Esophagus mucosa (tissue), 1 donor: Measurements from ENCODE around the gene CWC27. TPM values are rescaled to one million over a fixed set of nuclear protein-coding genes. Genes with fewer than 3 reads are reported as not detected.

Source experiments
- ATAC-seq: fragments of 200-7000 bp; cut with Tn5 transposase; one replicate; pipeline ENCODE4 v1.9.1; 2020
- total RNA-seq: library from RNA; stranded (reverse); gene quantifications from one replicate; pipeline ENCODE4 v1.2.4, GENCODE V29; 2023
- donor health status: DM: yes; HTN: yes; CAD: no.

The CWC27 gene
- total RNA-seq, 1 donor from 2014 or later, result 14.7 TPM

- ATAC-seq, result no peak
These were observed 272.8 kb downstream of the CWC27 start for GRCh38 chr5:65041296-65042158.

GRCh38 chr5:65043843-65044359 lies 275.2 kb downstream of the CWC27 start:
- no peak for ATAC-seq

GRCh38 chr5:65047225-65047624 lies 278.5 kb downstream of the CWC27 start:
- no peak for ATAC-seq

- ATAC-seq, result no peak
These were observed 279.4 kb downstream of the CWC27 start for GRCh38 chr5:65047948-65048690.

- ATAC-seq, result no peak
These were observed 281.4 kb downstream of the CWC27 start for GRCh38 chr5:65050140-65050539.

GRCh38 chr5:65050826-65051498 lies 282.2 kb downstream of the CWC27 start:
- no peak for ATAC-seq

GRCh38 chr5:65055938-65056337 lies 287.2 kb downstream of the CWC27 start:
- no peak for ATAC-seq

GRCh38 chr5:65059681-65060598 lies 291.2 kb downstream of the CWC27 start:
- no peak for ATAC-seq

- ATAC-seq, result peak; percentile 13
These were observed 292.7 kb downstream of the CWC27 start for GRCh38 chr5:65061250-65061973.

- no peak for ATAC-seq
These were observed 293.2 kb downstream of the CWC27 start for GRCh38 chr5:65061974-65062353.

- peak; percentile 59 for ATAC-seq
These were observed 293.8 kb downstream of the CWC27 start for GRCh38 chr5:65062469-65063083.

- no peak for ATAC-seq
These were observed 296.3 kb downstream of the CWC27 start for GRCh38 chr5:65065001-65065511.

- no peak for ATAC-seq
These were observed 297.8 kb downstream of the CWC27 start for GRCh38 chr5:65066387-65067146.

GRCh38 chr5:65067147-65067506 lies 298.4 kb downstream of the CWC27 start:
- no peak for ATAC-seq

Other genes with a start within 250 kb of the CWC27 start
- not detected for gene SHISAL2B, start 78.4 kb upstream of the CWC27 start, total RNA-seq
- gene SREK1IP1, start 239 bp upstream of the CWC27 start, total RNA-seq, result 33.5 TPM